Stimulated activated CD4-positive, alpha-beta T cell treated with anti-CD3 and anti-CD28 coated beads, Interleukin-12 subunit alpha, Interleukin-12 subunit beta, amount 100 ng/mL, for 24 hours (primary cell): ENCODE measurements around the gene PTPRN2.
"Not testable (repeated sequence)": the region's sequence is repeated elsewhere in the genome, so short reads cannot be mapped to it uniquely, and the experiment has no call there.

ENCODE experiments used
- DNase-seq, 2 experiments: peaks; one replicate each; pipeline ENCODE4 v3.0.0-alpha.2; 2020; ENCODE audit warnings: low read depth in 2 of 2

PTPRN2 gene

GRCh38 chr7:158419238-158419785 lies 168.3 kb downstream of the PTPRN2 start:
- DNase-seq: no peak

- DNase-seq: not testable (repeated sequence)
Measured at GRCh38 chr7:158418395-158418794, 169.2 kb downstream of the PTPRN2 start.

DNA sequence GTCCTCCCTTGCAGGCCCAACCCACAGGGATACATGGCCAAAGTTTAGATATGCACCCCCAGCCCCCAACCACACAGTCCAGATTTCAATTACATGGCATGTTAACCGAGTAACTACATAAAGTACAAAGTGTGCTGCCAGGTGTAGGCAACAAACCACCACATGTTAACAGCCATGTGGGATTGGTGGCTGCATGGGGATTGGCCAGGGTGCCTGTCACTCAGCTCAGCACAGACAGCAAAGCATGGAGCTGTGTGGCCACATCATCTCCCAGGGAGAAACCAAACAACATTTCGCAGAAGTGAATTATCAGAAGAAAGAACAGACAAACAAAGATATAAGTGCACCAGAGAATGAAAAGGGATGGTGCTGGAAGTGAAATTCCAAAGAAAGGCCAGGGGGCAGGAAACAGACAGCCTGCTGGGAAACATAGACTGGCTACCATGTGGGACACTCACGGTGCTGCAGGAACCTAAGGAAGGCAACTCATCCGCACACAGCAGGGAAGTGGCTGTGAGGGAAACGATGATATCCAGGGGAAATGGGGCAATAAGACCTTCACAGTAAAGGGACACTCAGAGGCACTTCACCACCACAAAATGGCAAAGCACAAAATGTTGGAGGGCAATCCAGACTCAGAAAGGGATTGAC lies 171.2 kb downstream of the PTPRN2 start:
- no peak for DNase-seq

GRCh38 chr7:158415316-158415715 lies 172.3 kb downstream of the PTPRN2 start:
- no peak for DNase-seq

DNA sequence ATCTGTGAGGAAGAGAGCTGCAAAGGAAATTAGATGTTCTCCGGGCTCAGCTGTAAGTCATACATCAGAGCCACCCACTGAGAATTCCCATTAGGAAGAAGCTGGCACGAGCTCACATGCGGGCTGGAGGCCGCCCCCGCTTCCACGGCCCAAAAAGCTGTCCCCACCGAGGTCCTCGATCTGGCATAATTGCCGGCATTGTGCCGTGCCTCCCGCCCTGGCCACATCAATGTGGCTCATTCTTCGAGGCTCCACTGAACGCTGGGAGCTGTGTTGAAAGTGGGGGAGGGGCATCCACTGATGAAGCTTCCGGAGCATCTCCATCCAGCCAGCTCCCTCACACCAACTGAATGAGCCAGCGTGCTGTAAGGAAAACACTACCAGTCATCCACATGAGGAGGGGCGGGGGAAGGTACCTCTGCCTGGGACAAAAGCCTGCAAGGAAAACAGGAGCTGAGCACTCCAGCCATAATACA lies 173.1 kb downstream of the PTPRN2 start:
- no peak for DNase-seq

DNA sequence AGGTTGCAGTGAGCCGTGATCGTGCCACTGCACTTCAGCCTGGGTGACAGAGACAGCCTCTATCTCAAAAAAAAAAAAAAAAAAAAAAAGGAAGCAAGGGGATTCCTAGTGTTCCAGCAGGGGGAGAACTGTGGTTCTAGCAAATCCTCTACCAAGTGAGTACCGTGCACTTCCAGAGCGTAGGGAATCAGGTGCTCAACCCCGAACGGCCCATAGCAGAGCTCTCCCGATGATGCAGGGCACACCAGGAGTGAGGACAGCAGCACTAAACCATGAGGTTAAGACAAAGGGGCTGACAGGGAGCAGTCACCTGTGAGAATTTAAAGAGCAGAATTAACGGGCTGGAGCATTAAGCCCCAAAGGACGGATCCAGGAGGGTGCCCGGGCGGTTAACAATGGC lies 173.6 kb downstream of the PTPRN2 start:
- no peak for DNase-seq

DNA sequence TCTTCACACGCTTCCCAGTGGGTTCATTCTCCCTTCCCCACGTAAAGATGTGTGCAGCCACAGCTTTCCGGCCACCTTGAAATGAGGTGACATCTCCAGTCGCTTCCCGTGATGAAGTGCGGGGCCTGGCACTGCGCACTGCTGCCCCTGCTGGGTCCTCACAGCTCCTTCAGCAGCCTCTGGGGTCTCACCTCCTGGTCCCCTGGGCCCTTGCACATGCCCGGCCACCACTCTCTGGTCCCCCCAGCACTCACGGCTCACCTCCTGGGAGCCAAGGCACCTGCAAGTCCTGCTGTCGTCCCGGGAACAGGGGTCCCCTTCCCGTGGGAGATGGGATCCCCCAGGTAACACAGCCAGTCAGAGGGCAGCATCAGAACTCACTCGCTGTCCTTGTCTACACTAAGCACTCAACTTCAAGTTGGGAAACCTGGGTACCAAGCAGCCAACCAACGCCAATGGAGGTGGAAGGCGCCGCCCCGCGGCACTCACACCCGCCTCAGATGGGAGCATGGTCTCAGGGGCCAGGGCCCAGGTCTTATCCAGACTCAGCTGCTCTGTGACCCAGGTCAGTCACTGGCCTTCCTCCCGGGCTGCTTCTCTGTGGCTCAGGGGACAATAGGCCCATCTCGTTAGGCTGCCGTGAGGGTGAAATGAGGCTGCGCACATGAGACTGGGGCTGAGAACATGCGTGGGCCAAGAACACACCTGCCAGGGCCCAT lies 176.2 kb downstream of the PTPRN2 start:
- DNase-seq: no peak

DNA sequence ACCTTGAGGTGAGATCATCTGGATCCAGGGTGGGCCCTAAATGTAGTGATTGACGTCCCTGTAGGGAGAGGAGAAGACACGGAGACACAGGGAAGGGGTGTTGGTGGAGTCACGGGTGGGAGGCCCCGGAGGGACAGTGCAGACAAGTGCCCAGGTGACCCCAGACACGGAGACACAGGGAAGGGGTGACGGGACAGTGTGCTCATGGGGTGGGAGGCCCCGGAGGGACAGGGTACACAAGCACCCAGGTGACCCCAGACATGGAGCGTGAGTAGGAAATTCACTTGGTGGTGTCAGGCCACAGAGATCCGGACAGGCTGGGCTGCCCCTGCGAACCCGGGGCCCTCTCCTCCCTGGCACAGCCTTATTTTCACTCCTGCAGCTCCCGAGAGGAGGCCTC lies 176.9 kb downstream of the PTPRN2 start:
- DNase-seq: no peak

DNA sequence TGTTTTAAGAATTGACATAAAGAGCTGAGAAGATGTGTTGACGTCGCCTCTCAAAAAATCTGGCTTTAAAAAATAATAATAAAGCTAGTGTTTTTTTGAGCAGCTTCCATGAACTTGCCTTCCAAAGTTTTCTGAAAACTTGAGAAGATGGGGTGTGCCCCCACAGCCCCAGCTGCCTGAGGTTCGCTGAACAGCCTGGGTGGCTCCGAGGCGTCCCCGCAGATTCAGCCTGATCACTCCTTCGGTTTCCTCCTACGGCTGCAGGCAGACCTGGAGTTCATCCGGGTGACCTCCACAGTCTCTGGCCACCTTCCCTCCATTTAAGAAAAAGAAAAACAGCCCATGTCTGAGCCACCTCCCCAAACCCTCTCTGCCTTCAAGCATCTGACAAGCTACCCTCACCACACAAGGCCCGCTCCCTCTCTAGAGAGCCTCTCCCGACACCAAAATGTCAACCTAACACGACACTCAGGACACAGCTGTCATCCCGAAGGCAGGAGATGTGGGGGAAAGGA lies 177.8 kb downstream of the PTPRN2 start:
- no peak for DNase-seq

DNA sequence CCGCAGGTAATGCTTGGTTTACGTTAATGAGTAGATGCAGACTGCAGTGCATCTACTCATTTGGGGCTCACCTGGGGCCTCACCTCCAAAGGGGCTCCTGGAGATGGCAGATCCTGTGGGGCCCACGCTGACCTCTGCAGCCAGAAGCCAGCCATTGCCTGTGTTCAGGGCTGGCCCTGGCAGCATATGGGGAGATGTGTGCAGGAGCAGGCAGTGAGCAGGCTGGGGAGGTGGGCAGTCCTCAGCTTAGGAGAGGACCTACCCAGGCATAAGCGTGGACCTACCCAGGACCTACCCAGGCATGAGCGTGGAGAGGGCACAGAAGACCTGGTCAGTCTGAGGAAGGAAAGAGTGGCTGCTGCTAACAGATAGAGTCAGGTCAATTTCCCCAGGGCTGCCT lies 178.5 kb downstream of the PTPRN2 start:
- no peak for DNase-seq

DNA sequence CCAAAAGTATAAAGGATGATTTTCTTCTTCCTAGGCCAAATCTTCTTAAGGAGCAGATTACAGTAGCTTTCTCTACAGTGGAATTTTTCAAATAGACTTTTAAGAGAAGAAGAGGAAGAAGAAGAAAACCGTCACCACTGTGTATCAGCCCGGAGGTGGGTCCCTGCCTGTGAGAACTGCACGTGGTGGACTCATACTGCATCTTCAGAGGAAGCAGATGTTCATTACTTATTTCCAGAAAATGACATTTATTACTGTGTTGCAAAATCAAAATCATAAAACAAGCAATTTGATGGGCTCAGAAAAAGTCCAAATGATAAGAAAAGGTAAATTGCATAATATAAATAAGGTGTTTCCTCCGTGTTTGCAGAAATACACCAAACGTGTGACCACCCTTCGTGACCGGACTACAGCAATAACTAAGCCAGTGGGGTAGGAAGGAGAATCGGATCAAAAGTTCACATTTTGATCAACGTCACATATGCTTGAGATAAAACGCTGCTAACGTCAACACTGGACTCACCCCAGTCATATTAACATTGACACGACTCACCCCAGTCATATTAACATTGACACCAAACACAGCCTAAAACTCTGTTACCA lies 179.2 kb downstream of the PTPRN2 start:
- no peak for DNase-seq

DNA sequence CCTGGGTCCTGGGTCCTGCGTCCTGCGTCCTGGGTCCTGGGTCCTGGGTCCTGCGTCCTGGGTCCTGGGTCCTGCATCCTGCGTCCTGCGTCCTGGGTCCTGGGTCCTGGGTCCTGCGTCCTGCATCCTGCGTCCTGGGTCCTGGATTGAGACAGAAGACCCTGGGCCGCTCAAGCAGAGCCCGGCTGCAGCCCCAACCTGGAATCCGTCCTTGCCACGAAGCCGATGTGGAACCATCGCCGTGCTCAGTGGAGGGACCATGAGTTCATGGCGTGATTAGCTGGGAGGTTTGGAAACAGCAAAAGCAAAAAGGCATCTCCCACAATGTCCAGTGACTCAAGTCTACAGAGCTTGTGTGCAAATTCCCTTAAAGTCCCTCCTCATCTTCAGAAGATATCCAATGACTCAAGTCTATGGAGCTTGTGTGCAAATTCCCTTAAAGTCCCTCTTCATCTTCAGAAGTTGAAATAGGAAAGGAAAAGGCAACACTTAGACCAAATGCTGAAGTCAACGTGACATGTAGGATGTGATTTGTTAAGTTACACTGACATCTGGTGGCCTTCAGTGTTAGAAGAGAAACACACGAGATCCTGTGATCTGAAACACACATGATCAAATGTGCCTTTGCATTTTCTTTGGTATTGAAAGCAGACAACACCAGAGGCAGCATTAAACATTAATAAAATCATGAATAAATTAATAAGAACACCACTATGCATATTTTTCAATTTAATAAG lies 179.9 kb downstream of the PTPRN2 start:
- no peak for DNase-seq

DNA sequence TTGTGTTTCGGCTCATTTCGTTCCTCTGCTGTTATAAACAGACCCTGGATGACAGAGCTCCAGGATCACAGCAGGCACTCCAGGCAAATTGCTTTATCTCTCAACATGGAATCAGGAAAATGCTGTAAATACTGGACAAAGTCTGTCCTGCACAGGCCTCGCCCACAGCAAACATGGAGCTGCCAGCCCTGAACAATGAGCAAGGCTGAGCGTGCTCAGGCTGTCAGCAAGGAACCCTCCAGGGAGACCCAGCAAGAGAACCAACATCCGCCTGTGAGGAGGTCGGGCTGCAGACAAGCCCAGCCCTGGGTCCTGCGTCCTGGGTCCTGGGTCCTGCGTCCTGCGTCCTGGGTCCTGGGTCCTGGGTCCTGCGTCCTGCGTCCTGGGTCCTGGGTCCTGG lies 180.8 kb downstream of the PTPRN2 start:
- DNase-seq: no peak

- DNase-seq: no peak
Measured at GRCh38 chr7:158406364-158406763, 181.3 kb downstream of the PTPRN2 start.

DNA sequence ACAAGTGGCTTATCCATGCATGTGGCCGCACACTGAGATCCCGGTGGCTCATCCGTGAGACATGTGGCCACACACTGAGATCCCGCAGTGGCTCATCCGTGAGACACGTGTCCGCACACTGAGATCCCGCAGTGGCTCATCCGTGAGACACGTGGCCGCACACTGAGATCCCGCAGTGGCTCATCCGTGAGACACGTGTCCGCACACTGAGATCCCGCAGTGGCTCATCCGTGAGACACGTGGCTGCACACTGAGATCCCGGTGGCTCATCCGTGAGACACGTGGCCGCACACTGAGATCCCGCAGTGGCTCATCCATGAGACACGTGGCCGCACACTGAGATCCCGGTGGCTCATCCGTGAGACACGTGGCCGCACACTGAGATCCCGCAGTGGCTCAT lies 181.9 kb downstream of the PTPRN2 start:
- not testable (repeated sequence) for DNase-seq

DNA sequence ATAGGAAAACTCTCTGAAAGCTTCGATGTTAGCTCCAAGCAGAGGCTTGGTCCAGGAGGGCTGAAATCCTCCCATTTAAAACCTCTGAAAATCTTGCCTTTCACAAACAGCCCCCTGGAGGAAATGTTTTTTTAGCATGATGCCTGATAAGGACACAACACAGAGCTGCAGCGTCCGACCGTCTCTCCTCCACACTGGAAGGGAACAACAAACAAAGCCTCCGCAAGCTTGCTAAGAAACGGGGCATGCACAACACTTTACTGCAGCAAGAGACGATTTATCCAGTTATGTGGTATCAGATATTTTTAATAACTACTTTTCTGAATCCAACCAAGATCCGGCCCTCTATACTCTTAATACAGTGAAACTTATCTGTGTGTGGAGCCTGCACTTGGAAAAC lies 182.3 kb downstream of the PTPRN2 start:
- DNase-seq: no peak

DNA sequence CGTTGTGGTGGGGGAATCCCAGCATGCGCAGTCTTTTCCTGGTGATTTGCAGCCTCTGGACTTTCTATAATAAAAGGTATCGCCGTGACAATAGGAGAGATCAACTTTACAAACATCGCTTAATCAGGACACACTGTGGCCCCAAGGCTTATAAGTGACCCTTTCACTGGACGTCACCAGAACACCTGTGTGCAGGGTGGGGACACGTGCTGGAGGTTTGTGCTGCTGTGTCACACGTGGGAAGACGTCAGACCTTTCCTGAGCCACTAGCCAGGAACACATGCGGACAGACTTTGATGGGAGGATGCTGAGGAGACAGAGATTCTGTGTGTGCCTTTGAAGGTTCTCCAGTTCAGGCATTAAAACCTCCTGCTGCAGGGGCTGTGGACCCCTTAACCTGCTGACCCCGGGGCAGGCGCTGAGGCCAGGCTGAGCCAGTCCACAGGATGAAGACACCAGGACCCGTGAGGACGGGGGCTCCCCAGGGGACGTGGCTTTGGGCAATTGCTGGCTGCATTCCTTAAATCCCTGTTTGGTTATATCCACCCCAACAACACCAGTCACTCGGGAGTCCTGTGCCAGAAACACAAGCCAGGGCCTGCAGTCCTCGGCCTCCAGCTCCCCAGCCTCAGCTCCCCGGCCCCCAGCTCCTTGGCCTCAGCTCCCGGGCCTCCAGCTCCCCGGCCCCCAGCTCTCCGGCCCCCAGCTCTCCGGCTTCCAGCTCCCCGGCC lies 183.4 kb downstream of the PTPRN2 start:
- no peak for DNase-seq

DNA sequence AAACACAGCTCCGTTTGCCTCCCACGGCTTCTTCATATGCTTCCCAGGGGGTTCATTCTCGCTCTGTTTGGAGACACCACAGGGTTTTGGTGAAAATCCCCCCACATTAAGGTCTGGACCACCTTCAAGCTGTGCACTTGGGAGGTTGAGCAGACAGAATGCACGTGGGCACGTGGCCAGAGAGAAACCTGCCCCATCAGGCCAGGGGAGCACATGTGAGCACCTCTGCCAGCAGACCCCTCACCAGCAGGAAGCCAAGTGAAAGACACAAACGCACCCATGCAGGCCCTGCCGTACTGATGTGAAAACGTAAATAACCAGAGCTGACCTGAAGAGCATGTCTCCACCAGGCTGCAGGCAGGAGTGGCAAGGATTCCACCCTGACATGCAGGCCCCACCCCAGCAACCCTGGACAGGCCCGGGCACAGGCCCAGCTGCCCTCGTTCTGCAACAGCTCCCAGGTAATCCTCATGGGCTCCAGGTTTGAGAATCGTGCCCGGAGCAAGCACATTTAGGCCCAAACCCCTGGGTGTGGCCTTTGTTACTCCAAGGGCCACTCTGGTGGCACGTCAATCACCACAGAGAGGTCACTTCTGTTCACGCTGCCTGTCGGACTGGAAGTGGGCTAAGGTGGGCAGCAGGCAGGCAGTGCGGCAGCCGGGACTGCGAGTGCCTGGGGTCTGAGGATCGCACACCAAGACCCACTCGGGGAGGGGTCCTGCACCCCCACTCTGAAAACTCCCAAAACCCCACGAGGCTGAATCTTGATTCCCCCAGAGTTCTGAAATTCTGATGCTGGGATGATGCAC lies 184.4 kb downstream of the PTPRN2 start:
- DNase-seq: no peak

DNA sequence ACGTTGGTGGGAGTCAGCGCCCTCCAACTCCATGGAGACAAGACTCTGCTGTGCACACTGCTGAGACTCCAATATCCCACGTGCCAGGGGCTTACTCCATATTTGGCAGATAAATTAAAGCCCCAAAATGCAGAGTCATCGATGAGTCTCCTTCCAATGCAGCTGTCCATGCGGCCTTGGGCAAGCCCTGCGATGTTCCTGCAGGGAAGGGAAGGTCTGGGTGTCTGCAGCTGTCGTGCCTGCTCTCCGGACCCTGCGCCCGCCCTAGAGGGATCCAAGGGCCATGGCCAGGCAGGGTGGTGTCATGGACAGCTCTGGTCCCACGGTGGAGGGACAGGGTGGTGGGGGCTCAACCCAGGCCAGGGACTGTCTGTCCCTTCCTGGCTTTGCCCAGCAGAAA lies 185.2 kb downstream of the PTPRN2 start:
- DNase-seq: no peak

- no peak for DNase-seq
Measured at GRCh38 chr7:158401826-158402225, 185.8 kb downstream of the PTPRN2 start.
